BLaER1 treated with 17β-estradiol and CSF1 and Interleukin-3, amounts not matched to agents 10 nM and 100 nM (cell line): ENCODE data around the gene HS1BP3.

Experiments used
- H3K27ac ChIP-seq, 11 experiments: shearing (Covaris generic); formaldehyde crosslinking; 2 replicates each; pipeline ENCODE4 v1.8.1; 2022
- H3K27me3 ChIP-seq, 11 experiments: shearing (Covaris generic); formaldehyde crosslinking; 2 replicates each; pipeline ENCODE4 v1.8.1; 2022
- H3K36me3 ChIP-seq, 11 experiments: shearing (Covaris generic); formaldehyde crosslinking; 2 replicates each; pipeline ENCODE4 v1.8.1; 2022
- H3K4me1 ChIP-seq, 10 experiments: shearing (Covaris generic); formaldehyde crosslinking; 2 replicates each; pipeline ENCODE4 v1.8.1; 2022
- H3K4me2 ChIP-seq, 11 experiments: shearing (Covaris generic); formaldehyde crosslinking; 2 replicates each; pipeline ENCODE4 v1.8.1; 2022
- H3K4me3 ChIP-seq, 10 experiments: shearing (Covaris generic); formaldehyde crosslinking; 2 replicates each; pipeline ENCODE4 v1.8.1; 2022
- H3K9ac ChIP-seq, 11 experiments: shearing (Covaris generic); formaldehyde crosslinking; 2 replicates each; pipeline ENCODE4 v1.8.1; 2022
- H3K9me3 ChIP-seq, 11 experiments: shearing (Covaris generic); formaldehyde crosslinking; replicated peaks in 1 of 11; 2 replicates each; pipeline ENCODE4 v1.8.1; 2022
- H4K20me1 ChIP-seq, 11 experiments: shearing (Covaris generic); formaldehyde crosslinking; 2 replicates each; pipeline ENCODE4 v1.8.1; 2022
- Cebpa-rat ChIP-seq, 11 experiments: shearing (Covaris generic); IDR thresholded peaks; 2 replicates each; pipeline ENCODE4 v1.8.1; 2022

HS1BP3 gene

DNA sequence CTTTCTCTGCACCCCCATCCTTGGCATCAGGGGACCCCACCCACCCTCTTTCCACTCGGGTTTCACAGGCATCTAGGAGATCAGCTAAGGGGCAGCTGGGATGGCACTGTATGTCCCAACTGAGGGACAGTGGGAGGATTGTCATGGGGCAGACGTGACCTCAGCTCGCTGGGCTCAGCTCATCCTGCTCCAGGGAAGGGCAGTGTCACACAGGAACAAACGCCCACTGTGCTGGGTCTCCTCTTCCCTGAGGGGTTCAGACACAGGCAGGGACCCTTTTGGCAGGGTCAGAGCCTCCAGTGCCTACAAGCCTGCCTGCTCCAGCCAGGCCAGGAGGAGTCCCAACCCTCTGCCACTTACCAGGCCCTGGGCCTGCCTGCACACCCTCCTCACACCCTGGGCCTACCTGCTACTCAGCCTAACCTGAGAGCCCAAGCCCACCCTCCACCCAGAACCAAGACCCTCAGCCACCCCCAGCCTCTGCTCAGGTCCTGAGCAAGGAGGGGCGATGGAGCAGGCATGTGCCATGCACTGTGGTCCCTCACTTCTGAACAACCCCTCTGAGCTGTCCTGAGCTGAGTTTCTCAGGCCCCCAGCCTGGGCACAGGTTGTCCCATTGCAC, 68.2 kb downstream of the HS1BP3 start:
- TF ChIP-seq Cebpa-rat (IDR thresholded peaks at IDR 0.05), result no peak
- Histone ChIP-seq H3K4me2 (peak overlapping the region in 9 of 11 experiments; percentile 12 to 61 (median 44); a peak in 14 of 22 replicates), H3K4me3 (no peak overlapping the region), H3K36me3 (no peaks in the 10 kb centered on the region), H3K9ac (no peak overlapping the region), H3K27me3 (peaks cover 0 to 13% (median 0%) of the 10 kb centered on the region in 11 experiments; a peak in 3 of 22 replicates), H4K20me1 (no peaks in the 10 kb centered on the region; a peak in 1 of 22 replicates), H3K27ac (no peak overlapping the region), H3K9me3 (peaks cover 7 to 15% (median 11%) of the 10 kb centered on the region in 11 experiments), H3K4me1 (peaks cover 23 to 74% (median 62%) of the 10 kb centered on the region in 10 experiments)

- Histone ChIP-seq H3K27ac (no peak overlapping the region), H4K20me1 (no peaks in the 10 kb centered on the region; a peak in 1 of 22 replicates), H3K9me3 (peaks cover 7 to 15% (median 11%) of the 10 kb centered on the region in 11 experiments), H3K4me2 (no peak overlapping the region), H3K27me3 (peaks cover 0 to 9% (median 0%) of the 10 kb centered on the region in 11 experiments; a peak in 2 of 22 replicates), H3K9ac (no peak overlapping the region), H3K4me1 (peaks cover 41 to 82% (median 73%) of the 10 kb centered on the region in 10 experiments), H3K36me3 (no peaks in the 10 kb centered on the region), H3K4me3 (no peak overlapping the region)
- TF ChIP-seq Cebpa-rat (IDR thresholded peaks at IDR 0.05), result no peak
These were observed 70.0 kb downstream of the HS1BP3 start for GRCh38 chr2:20580690-20581437.

DNA sequence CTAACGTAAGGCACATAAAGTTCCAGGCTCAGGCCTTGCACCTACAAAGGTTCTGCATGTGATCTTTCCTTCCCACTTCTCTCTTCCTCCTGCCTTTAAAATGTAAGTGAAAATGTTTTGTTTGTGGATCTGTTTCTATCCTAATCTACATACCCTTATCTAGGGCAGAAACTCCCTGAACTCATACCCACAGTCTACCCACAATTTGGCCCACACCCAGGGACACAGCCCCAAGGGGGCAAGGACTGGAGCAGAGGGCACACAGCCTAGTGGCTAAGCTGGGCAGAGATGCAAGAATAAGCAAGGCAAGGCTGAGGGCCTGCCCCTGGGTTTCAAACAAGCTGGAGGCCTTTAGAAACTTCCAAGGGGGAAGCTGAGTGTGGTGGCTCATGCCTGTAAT, 71.0 kb downstream of the HS1BP3 start:
- H3K4me1 ChIP-seq, result peaks cover 41 to 90% (median 81%) of the 10 kb centered on the region in 10 experiments
- H4K20me1 ChIP-seq, result no peaks in the 10 kb centered on the region; a peak in 1 of 22 replicates
- peak overlapping the region in 6 of 11 experiments; percentile 33 to 70 (median 66); a peak in 9 of 22 replicates for H3K9ac ChIP-seq
- peak overlapping the region in 10 of 11 experiments; percentile 11 to 80 (median 68); a peak in 18 of 22 replicates for H3K27ac ChIP-seq
- no peak overlapping the region for H3K4me3 ChIP-seq
- peaks cover 7 to 15% (median 11%) of the 10 kb centered on the region in 11 experiments for H3K9me3 ChIP-seq
- no peaks in the 10 kb centered on the region for H3K36me3 ChIP-seq
- TF ChIP-seq Cebpa-rat (IDR thresholded peaks at IDR 0.05), result no peak
- peaks cover 0 to 9% (median 0%) of the 10 kb centered on the region in 11 experiments; a peak in 1 of 22 replicates for H3K27me3 ChIP-seq
- H3K4me2 ChIP-seq, result peak overlapping the region in 10 of 11 experiments; percentile 75 to 98 (median 94); a peak in 20 of 22 replicates

- no peak for TF ChIP-seq Cebpa-rat (IDR thresholded peaks at IDR 0.05)
- H3K9me3 ChIP-seq, result peaks cover 7 to 15% (median 11%) of the 10 kb centered on the region in 11 experiments
- peak overlapping the region; percentile 75 to 98 (median 92) for H3K4me2 ChIP-seq
- H3K27me3 ChIP-seq, result 0 out of 22 replicates have a peak, but pooled peaks cover 0 to 4% (median 0%) of the 10 kb centered on the region in 11 experiments
- peak overlapping the region in 10 of 11 experiments; percentile 11 to 80 (median 68); a peak in 18 of 22 replicates for H3K27ac ChIP-seq
- H4K20me1 ChIP-seq, result no peaks in the 10 kb centered on the region; a peak in 1 of 22 replicates
- H3K4me1 ChIP-seq, result peaks cover 46 to 94% (median 85%) of the 10 kb centered on the region in 10 experiments
- peak overlapping the region in 8 of 11 experiments; percentile 33 to 70 (median 55); a peak in 14 of 22 replicates for H3K9ac ChIP-seq
- H3K36me3 ChIP-seq, result no peaks in the 10 kb centered on the region
- H3K4me3 ChIP-seq, result peak overlapping the region in 5 of 10 experiments; percentile 12 to 46 (median 23); a peak in 7 of 20 replicates
These were observed 71.7 kb downstream of the HS1BP3 start for GRCh38 chr2:20578895-20579825.

GRCh38 chr2:20578266-20578894, 72.5 kb downstream of the HS1BP3 start:
- H3K27me3 ChIP-seq, result no peaks in the 10 kb centered on the region
- peaks cover 7 to 15% (median 11%) of the 10 kb centered on the region in 11 experiments for H3K9me3 ChIP-seq
- H3K4me3 ChIP-seq, result peak overlapping the region in 5 of 10 experiments; percentile 12 to 46 (median 23); a peak in 6 of 20 replicates
- no peak for TF ChIP-seq Cebpa-rat (IDR thresholded peaks at IDR 0.05)
- H3K4me2 ChIP-seq, result peak overlapping the region; percentile 75 to 98 (median 92)
- H4K20me1 ChIP-seq, result peaks cover 0 to 4% (median 0%) of the 10 kb centered on the region in 11 experiments; a peak in 2 of 22 replicates
- H3K27ac ChIP-seq, result peak overlapping the region in 9 of 11 experiments; percentile 51 to 80 (median 68); a peak in 17 of 22 replicates
- H3K4me1 ChIP-seq, result peaks cover 54 to 94% (median 86%) of the 10 kb centered on the region in 10 experiments
- peak overlapping the region in 8 of 11 experiments; percentile 33 to 70 (median 55); a peak in 11 of 22 replicates for H3K9ac ChIP-seq
- H3K36me3 ChIP-seq, result no peaks in the 10 kb centered on the region

DNA sequence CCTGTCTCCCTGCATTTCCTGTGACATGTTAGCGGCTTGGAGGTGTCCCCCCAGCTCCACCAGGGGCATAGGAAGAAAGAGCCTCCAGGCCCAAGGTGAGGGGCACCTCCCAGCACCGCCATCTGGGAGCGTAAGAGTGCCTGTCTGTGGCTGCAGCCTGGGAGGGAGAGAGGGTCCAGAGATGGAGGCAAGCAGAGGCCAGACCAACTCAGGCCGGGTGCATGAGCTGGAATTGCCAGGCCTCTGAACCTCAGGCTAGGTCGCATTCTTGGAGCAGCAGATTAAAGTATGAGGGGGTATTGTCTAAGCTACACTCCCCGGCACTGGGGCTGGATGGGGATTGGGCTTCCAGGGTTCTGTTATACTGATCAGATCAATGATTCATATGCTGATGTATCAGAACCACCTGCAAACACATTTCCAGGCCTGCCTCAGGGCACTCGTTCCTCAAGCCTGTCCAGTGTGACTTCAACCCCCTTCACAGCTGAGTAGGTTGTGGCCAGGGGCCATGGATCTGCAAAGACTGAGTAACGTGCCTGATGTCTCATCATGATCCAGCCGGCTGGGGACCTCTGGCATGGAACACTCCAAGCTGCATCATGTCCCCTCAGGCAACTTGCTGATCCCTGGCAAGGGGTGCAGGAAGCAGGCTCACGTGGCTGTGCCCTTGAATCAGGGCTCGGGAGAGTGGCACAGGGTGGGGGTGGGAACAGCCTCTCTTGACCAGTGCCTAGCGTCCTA, 73.2 kb downstream of the HS1BP3 start:
- 0 out of 22 replicates have a peak overlapping the region, but pooled peaks of 1 of the 11 experiments have one; percentile 12 for H3K9ac ChIP-seq
- H3K36me3 ChIP-seq, result no peaks in the 10 kb centered on the region
- no peak for TF ChIP-seq Cebpa-rat (IDR thresholded peaks at IDR 0.05)
- peak overlapping the region; percentile 75 to 98 (median 92) for H3K4me2 ChIP-seq
- H3K27me3 ChIP-seq, result no peaks in the 10 kb centered on the region
- H3K4me3 ChIP-seq, result peak overlapping the region in 3 of 10 experiments; percentile 17 to 46 (median 23); a peak in 4 of 20 replicates
- peaks cover 0 to 4% (median 0%) of the 10 kb centered on the region in 11 experiments; a peak in 2 of 22 replicates for H4K20me1 ChIP-seq
- peaks cover 7 to 15% (median 11%) of the 10 kb centered on the region in 11 experiments for H3K9me3 ChIP-seq
- H3K4me1 ChIP-seq, result peaks cover 57 to 94% (median 87%) of the 10 kb centered on the region in 10 experiments
- H3K27ac ChIP-seq, result peak overlapping the region in 6 of 11 experiments; percentile 67 to 80 (median 74); a peak in 9 of 22 replicates

DNA sequence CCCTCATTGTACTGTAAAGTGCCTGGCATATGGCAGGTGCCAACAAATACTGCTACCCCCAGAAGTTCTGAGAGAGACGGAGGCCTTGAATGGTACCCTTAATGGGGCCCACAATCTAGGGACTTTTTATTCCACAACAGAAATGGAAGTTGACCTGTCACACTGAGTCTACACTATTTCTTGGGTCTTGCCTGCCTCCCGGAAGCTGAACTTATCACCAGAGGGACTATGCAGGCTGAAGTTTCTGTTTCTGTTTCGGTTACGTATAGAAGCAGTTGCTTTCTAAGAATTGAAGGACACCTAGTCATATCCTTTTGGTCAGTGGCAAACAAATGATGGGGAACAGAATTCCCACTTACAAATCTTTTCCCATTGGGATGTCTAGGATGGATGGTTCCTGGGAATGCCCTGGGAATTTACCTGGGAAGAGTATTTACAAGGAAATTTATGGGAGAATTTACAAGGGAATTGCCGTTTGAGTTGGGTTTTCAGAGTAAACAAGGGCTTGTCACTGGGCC, 74.2 kb downstream of the HS1BP3 start:
- H3K9me3 ChIP-seq, result peaks cover 4 to 10% (median 9%) of the 10 kb centered on the region in 11 experiments
- peak overlapping the region in 7 of 11 experiments; percentile 1 to 77 (median 46); a peak in 11 of 22 replicates for H3K27ac ChIP-seq
- peaks cover 0 to 4% (median 0%) of the 10 kb centered on the region in 11 experiments; a peak in 2 of 22 replicates for H4K20me1 ChIP-seq
- H3K4me2 ChIP-seq, result peak overlapping the region; percentile 75 to 98 (median 92)
- no peaks in the 10 kb centered on the region for H3K36me3 ChIP-seq
- no peaks in the 10 kb centered on the region for H3K27me3 ChIP-seq
- peaks cover 57 to 94% (median 88%) of the 10 kb centered on the region in 10 experiments for H3K4me1 ChIP-seq
- no peak for TF ChIP-seq Cebpa-rat (IDR thresholded peaks at IDR 0.05)
- peak overlapping the region in 4 of 11 experiments; percentile 1 to 46 (median 4); a peak in 5 of 22 replicates for H3K9ac ChIP-seq
- peak overlapping the region in 2 of 10 experiments; percentile 8 to 28; a peak in 4 of 20 replicates for H3K4me3 ChIP-seq
